ENCODE measurements around the gene SAMM50. TPM values are rescaled to one million over a fixed set of nuclear protein-coding genes. Genes with fewer than 3 reads are reported as not detected.

Gene SAMM50
- total RNA-seq, 6 donors from 2014 or later, result 17.8 to 34.7 (median 25.0) TPM

DNA sequence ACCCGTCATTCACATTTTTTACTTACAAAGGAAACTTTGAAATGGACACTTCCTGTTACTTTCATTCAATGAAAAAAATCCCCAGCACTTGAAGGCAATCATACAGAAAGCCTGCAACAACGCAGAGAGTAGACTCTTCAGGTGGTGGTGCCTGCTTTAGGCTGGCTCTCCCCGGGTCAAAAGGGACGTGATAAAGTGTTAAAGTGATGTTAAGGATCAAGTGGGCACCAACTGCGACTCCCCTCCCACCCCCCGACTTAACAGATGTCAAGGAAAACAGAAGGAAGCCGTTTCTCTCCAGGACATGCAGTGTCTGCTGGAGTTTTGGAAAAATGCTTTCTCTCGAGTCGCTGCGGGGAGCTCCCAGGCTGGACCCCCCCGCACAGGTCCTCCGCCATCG, 32.1 kb upstream of the SAMM50 start:
- 0 to 3% methylated on average over 6 to 13 of the region's 13 CpGs for WGBS, 2 donors
- no peak for ATAC-seq (ENCODE audit: low FRiP score in 2 of 2)
- Histone ChIP-seq H3K27ac (no peak overlapping the region), H3K4me3 (peak overlapping the region in 3 of 4 donors; percentile 58 to 60 (median 58)), H3K9me3 (no peaks in the 10 kb centered on the region), H3K36me3 (no peaks in the 10 kb centered on the region), H3K27me3 (peaks cover 0 to 14% (median 6%) of the 10 kb centered on the region in 4 donors), H3K4me1 (peaks cover 9 to 17% (median 13%) of the 10 kb centered on the region in 4 donors)
- no peak for DNase-seq
- TF ChIP-seq POLR2A (IDR thresholded peaks at IDR 0.05) (no peak), POLR2AphosphoS5 (IDR thresholded peaks at IDR 0.05) (no peak), EP300 (IDR thresholded peaks at IDR 0.05) (no peak)
- TF ChIP-seq, protein P1, sequence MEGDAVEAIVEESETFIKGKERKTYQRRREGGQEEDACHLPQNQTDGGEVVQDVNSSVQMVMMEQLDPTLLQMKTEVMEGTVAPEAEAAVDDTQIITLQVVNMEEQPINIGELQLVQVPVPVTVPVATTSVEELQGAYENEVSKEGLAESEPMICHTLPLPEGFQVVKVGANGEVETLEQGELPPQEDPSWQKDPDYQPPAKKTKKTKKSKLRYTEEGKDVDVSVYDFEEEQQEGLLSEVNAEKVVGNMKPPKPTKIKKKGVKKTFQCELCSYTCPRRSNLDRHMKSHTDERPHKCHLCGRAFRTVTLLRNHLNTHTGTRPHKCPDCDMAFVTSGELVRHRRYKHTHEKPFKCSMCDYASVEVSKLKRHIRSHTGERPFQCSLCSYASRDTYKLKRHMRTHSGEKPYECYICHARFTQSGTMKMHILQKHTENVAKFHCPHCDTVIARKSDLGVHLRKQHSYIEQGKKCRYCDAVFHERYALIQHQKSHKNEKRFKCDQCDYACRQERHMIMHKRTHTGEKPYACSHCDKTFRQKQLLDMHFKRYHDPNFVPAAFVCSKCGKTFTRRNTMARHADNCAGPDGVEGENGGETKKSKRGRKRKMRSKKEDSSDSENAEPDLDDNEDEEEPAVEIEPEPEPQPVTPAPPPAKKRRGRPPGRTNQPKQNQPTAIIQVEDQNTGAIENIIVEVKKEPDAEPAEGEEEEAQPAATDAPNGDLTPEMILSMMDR (IDR thresholded peaks at IDR 0.05), result no peak

DNA sequence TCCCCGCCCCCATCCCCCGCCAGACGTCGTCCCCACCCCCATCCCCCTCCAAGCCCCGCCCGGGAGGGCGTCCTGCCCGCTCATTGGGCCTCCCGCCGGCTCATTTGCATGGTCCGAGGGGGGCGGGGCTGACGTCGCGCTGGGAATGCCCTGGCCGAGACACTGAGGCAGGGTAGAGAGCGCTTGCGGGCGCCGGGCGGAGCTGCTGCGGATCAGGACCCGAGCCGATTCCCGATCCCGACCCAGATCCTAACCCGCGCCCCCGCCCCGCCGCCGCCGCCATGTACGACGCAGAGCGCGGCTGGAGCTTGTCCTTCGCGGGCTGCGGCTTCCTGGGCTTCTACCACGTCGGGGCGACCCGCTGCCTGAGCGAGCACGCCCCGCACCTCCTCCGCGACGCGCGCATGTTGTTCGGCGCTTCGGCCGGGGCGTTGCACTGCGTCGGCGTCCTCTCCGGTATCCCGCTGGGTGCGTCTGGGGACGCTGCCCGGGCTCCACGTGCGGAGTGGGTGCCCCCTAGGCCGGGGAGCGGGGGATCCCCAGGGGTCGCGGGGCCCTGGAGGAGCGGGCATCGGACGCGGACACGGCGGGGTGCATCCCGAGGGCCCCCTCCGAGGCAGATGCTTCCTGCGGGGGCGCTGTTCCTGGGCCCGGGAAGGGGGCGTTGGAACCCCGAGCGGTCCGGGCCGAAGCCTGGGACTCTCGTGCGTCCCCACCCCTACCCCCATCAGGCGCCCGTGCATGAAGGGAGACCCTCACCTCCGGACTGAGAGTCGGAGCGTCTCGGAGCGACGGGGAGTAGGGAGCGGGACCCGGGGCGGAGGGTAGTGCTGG, 31.4 kb upstream of the SAMM50 start, which contains the start of gene PNPLA3:
PNPLA3 (plus strand) TSS at position 175 of the 834 bp plus-strand sequence; CDS start at position 282, 107 bp downstream.
- Histone ChIP-seq H3K9me3 (no peaks in the 10 kb centered on the region), H3K4me1 (peaks cover 9 to 17% (median 13%) of the 10 kb centered on the region in 4 donors), H3K4me3 (peak within 1 kb of the TSS; percentile 26 to 60 (median 58)), H3K27me3 (peaks cover 0 to 14% (median 6%) of the 10 kb centered on the region in 4 donors), H3K36me3 (no peaks in the 10 kb centered on the region), H3K27ac (peak within 1 kb of the TSS in 2 of 4 donors; percentile 13 to 68)
- TF ChIP-seq POLR2AphosphoS5 (IDR thresholded peaks at IDR 0.05) (peak in 1 of 2 donors; percentile 73), POLR2A (IDR thresholded peaks at IDR 0.05) (peak in 1 of 4 donors; percentile 51), EP300 (IDR thresholded peaks at IDR 0.05) (no peak)
- TF ChIP-seq, protein P1 (IDR thresholded peaks at IDR 0.05), result peak in 1 of 6 experiments; percentile 17
- ATAC-seq (ENCODE audit: low FRiP score in 2 of 2), result peak; percentile 83 to 96
- peak; percentile 89 to 96 for DNase-seq
- 0 to 4% methylated on average over 15 to 72 of the region's 100 CpGs for WGBS, 2 donors

DNA sequence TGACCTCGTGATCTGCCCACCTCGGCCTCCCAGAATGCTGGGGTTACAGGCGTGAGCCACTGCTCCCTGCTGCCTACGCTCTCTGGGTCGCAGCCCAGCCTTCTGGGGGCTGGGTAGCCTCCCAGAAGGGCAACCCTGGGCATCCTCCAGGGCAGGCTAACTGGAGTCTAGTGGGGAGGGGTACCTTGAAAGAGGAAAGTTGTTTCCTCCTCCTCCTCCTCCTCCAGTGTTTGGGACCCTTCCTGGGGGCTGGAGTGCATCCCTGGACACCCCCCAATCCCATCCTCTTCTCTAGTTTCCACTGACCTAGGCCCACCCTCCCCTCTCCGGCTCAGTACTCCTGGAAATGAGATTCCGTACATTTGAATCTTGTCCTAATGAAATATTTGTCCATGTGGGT, 30.4 kb upstream of the SAMM50 start:
- no peaks in the 10 kb centered on the region for H3K36me3 ChIP-seq
- no peak overlapping the region for H3K27ac ChIP-seq
- DNase-seq (no peak), ATAC-seq (ENCODE audit: low FRiP score in 2 of 2) (no peak)
- TF ChIP-seq, protein P1 (IDR thresholded peaks at IDR 0.05), result no peak
- no peak for TF ChIP-seq EP300 (IDR thresholded peaks at IDR 0.05)
- no peak for TF ChIP-seq POLR2AphosphoS5 (IDR thresholded peaks at IDR 0.05)
- no peaks in the 10 kb centered on the region for H3K9me3 ChIP-seq
- H3K4me1 ChIP-seq, result peaks cover 9 to 17% (median 13%) of the 10 kb centered on the region in 4 donors
- peak overlapping the region in 3 of 4 donors; percentile 58 to 60 (median 58) for H3K4me3 ChIP-seq
- WGBS, 2 donors, result 62 to 69% methylated on average over 3 to 7 of the region's 7 CpGs
- peaks cover 0 to 14% (median 6%) of the 10 kb centered on the region in 4 donors for H3K27me3 ChIP-seq

DNA sequence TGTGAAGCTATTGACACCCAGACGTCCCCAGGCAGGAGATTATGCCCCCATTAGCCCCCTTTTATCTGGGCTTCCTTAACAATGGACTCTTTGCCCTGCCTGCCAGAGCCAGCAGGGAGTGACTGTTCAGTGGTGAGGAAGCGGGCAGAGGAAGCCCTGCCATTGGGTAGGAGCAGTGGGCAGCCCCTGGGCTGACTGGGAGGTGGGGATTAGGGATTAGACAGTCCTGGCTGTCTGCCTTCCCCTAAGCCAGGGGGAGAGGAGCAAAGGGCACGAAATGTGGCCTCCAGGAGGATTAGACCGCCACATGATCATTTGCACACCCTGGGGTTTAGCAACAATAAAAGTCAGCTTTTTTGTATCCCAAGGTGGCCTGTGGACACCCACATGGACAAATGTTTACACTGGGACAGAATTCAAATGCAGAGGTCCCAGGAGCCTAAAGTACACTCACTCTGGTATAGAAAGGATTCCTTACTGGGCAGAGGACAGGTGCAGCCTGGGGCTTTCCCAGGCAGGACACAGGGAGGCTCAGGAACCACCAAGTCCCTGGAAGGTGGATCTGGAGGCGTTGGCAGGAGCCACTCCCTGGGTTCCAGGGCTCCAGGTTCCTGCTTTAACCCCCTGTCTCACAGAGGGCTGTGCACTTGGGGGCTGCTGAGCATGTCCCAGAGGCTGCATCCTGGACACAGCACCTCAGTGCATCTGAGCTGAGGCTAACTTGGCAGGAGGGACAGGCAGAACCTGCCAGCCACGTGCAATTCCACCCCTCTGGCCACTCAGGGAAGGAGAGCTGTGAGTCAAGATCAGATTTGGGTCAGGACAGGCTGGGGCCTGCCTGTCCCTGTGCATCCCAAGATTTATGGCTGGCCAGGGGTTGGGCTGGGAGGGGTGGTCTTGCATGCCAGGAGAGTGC, 29.6 kb upstream of the SAMM50 start:
- no peaks in the 10 kb centered on the region for H3K9me3 ChIP-seq
- no peak for DNase-seq
- ATAC-seq (ENCODE audit: low FRiP score in 2 of 2), result peak in 1 of 2 donors; percentile 2
- H3K4me3 ChIP-seq, result no peak overlapping the region
- whole genome bisulfite sequencing, 2 donors, result 73 to 80% methylated on average over 2 to 6 of the region's 6 CpGs
- no peak overlapping the region for H3K27ac ChIP-seq
- no peaks in the 10 kb centered on the region for H3K36me3 ChIP-seq
- TF ChIP-seq POLR2AphosphoS5 (IDR thresholded peaks at IDR 0.05), result no peak
- TF ChIP-seq POLR2A (IDR thresholded peaks at IDR 0.05), result no peak
- peaks cover 0 to 14% (median 6%) of the 10 kb centered on the region in 4 donors for H3K27me3 ChIP-seq
- H3K4me1 ChIP-seq, result peaks cover 9 to 17% (median 13%) of the 10 kb centered on the region in 4 donors

DNA sequence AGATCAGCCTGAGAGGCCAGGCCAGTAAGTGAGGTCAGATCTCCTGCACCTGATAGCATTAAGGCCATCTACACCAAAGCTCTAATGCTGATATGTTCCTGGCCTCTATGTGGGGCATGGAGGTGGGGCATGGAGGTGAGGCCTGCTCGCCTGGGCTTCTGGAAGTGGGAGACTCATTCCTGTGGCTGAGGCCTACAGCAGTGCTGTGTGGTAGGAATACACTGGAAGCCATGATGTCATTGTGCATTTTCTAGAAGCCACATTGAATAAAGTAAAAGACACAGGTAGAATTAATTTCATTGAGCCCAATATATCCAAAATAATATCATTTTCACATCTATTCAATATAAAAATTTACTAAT, 28.9 kb upstream of the SAMM50 start:
- DNase-seq (no peak), ATAC-seq (ENCODE audit: low FRiP score in 2 of 2) (no peak)
- no peak overlapping the region for H3K27ac ChIP-seq
- no peaks in the 10 kb centered on the region for H3K36me3 ChIP-seq
- H3K27me3 ChIP-seq, result peaks cover 0 to 14% (median 6%) of the 10 kb centered on the region in 4 donors
- peaks cover 9 to 17% (median 13%) of the 10 kb centered on the region in 4 donors for H3K4me1 ChIP-seq
- H3K4me3 ChIP-seq, result no peak overlapping the region
- H3K9me3 ChIP-seq, result no peaks in the 10 kb centered on the region
- TF ChIP-seq, protein P1 (IDR thresholded peaks at IDR 0.05), result no peak
- no peak for TF ChIP-seq POLR2AphosphoS5 (IDR thresholded peaks at IDR 0.05)
- no peak for TF ChIP-seq POLR2A (IDR thresholded peaks at IDR 0.05)
- no peak for TF ChIP-seq EP300 (IDR thresholded peaks at IDR 0.05)
- 75 to 82% methylated on average over 1 of the region's 1 CpG for WGBS, 2 donors
